H1 (cell line): ENCODE measurements around the gene FMO5. TPM values are rescaled to one million over a fixed set of nuclear protein-coding genes. Genes with fewer than 3 reads are reported as not detected.

ENCODE experiments used
- CTCF ChIA-PET: fragments of 300-600 bp; sonication (Branson Sonifier 250); formaldehyde crosslinking; loops from one replicate; lab custom pipeline; 2021; ENCODE audit not compliant: partially characterized antibody; lab: Charles Lee
- POLR2A ChIA-PET: fragments of 300-600 bp; sonication (Branson Sonifier 250); formaldehyde crosslinking; loops from one replicate; lab custom pipeline; 2021; ENCODE audit warnings: inconsistent platforms; ENCODE audit not compliant: partially characterized antibody; lab: Charles Lee
- DNase-seq, 2 experiments: peaks; one replicate each; pipeline versions ENCODE4 v3.0.0 to v3.0.0-alpha.2; 2010 to 2022; ENCODE audit warnings: low spot score in 2 of 2, low read depth in 1 of 2, mixed read lengths in 1 of 2
- FAIRE-seq: peaks from 2 replicates; lab custom pipeline; 2011; peaks lifted over from hg19 to GRCh38; lab: Jason Lieb, UNC
- H2AFZ ChIP-seq: 2 replicates; pipeline ENCODE4 v1.8.1; 2012; ENCODE audit warnings: low read length, inconsistent platforms
- H2AK5ac ChIP-seq: 2 replicates; pipeline ENCODE4 v1.6.1; 2013; ENCODE audit warnings: low read depth, low read length
- H2BK120ac ChIP-seq: replicated peaks from 2 replicates; pipeline ENCODE3; 2013; ENCODE audit warnings: low read depth, low read length, inconsistent platforms
- H2BK12ac ChIP-seq: 2 replicates; pipeline ENCODE4 v1.6.1; 2013; ENCODE audit warnings: low read depth, low read length
- H2BK15ac ChIP-seq: 2 replicates; pipeline ENCODE4 v1.6.1; 2013; ENCODE audit warnings: low read length
- H2BK20ac ChIP-seq: 2 replicates; pipeline ENCODE4 v1.6.1; 2013; ENCODE audit warnings: low read length
- H2BK5ac ChIP-seq: 2 replicates; pipeline ENCODE4 v1.6.1; 2013; ENCODE audit warnings: low read depth, low read length
- H3K14ac ChIP-seq: 2 replicates; pipeline ENCODE4 v1.6.1; 2013; ENCODE audit warnings: inconsistent platforms; ENCODE audit not compliant: insufficient read length
- H3K18ac ChIP-seq: 2 replicates; pipeline ENCODE4 v1.6.1; 2013; ENCODE audit warnings: low read length; ENCODE audit errors: extremely low read depth
- H3K23ac ChIP-seq: 2 replicates; pipeline ENCODE4 v1.6.1; 2013; ENCODE audit warnings: inconsistent platforms; ENCODE audit not compliant: insufficient read length
- H3K23me2 ChIP-seq: 2 replicates; pipeline ENCODE4 v1.6.1; 2013; ENCODE audit warnings: low read depth, low read length
- H3K27ac ChIP-seq: 2 replicates; pipeline ENCODE4 v1.6.1; 2011; ENCODE audit warnings: low read depth, low read length, inconsistent platforms
- H3K27me3 ChIP-seq, 4 experiments: replicated peaks in 1 of 4; 1 replicate in 1 of 4; 2 replicates in 3 of 4; pipeline versions ENCODE4 v1.6.1 to v1.8.1; 2011 to 2013; ENCODE audit warnings: low read length in 3 of 4, mild to moderate bottlenecking in 3 of 4, inconsistent platforms in 2 of 4, mixed read lengths in 2 of 4, moderate library complexity in 1 of 4; ENCODE audit not compliant: control insufficient read depth in 3 of 4, insufficient read depth in 3 of 4; ENCODE audit errors: extremely low read depth in 1 of 4
- H3K36me3 ChIP-seq, 4 experiments: 2 replicates each; pipeline versions ENCODE4 v1.6.1 to v1.8.1; 2011 to 2013; ENCODE audit warnings: mild to moderate bottlenecking in 4 of 4, low read length in 3 of 4, moderate library complexity in 2 of 4, control low read depth in 1 of 4, inconsistent platforms in 1 of 4; ENCODE audit not compliant: insufficient read depth in 4 of 4, control insufficient read depth in 2 of 4
- H3K4ac ChIP-seq: replicated peaks from 2 replicates; pipeline ENCODE3; 2013; ENCODE audit warnings: low read length, low read depth, mixed read lengths, inconsistent platforms; ENCODE audit not compliant: insufficient read length
- H3K4me1 ChIP-seq, 4 experiments: replicated peaks in 1 of 4; 1 replicate in 1 of 4; 2 replicates in 3 of 4; pipeline versions ENCODE4 v1.6.1 to v1.8.1; 2011 to 2013; ENCODE audit warnings: low read length in 3 of 4, inconsistent platforms in 2 of 4, mixed read lengths in 1 of 4; ENCODE audit not compliant: insufficient read depth in 4 of 4, control insufficient read depth in 3 of 4
- H3K4me2 ChIP-seq, 2 experiments: 2 replicates each; pipeline versions ENCODE4 v1.6.1 to v1.8.1; 2011 to 2013; ENCODE audit warnings: low read depth in 2 of 2, low read length in 2 of 2, control low read depth in 1 of 2, inconsistent platforms in 1 of 2, mild to moderate bottlenecking in 1 of 2; ENCODE audit not compliant: insufficient read depth in 1 of 2
- H3K4me3 ChIP-seq, 4 experiments: fragments of 200-600, 300-600 bp in 1 of 4; sonication (generic), shearing (Covaris generic), sonication (Bioruptor Twin) in 1 of 4; 2 replicates each; pipeline versions ENCODE4 v1.5.1 to v1.8.1; 2011 to 2016; ENCODE audit warnings: low read length in 4 of 4, low read depth in 3 of 4, control low read depth in 2 of 4, inconsistent platforms in 2 of 4, mild to moderate bottlenecking in 2 of 4, mixed read lengths in 1 of 4, moderate library complexity in 1 of 4; ENCODE audit not compliant: insufficient read depth in 2 of 4; ENCODE audit errors: extremely low read depth in 1 of 4
- H3K56ac ChIP-seq: replicated peaks from 2 replicates; pipeline ENCODE3; 2013; ENCODE audit warnings: low read depth, mild to moderate bottlenecking, mixed read lengths, low read length, inconsistent platforms; ENCODE audit not compliant: insufficient read length
- H3K79me1 ChIP-seq: 2 replicates; pipeline ENCODE4 v1.6.1; 2013; ENCODE audit warnings: low read depth, low read length, control low read depth
- H3K79me2 ChIP-seq, 2 experiments: 2 replicates each; pipeline versions ENCODE4 v1.6.1 to v1.8.1; 2012 to 2013; ENCODE audit warnings: low read length in 2 of 2, mild to moderate bottlenecking in 2 of 2, inconsistent platforms in 1 of 2; ENCODE audit not compliant: insufficient read depth in 2 of 2, control insufficient read depth in 1 of 2
- H3K9ac ChIP-seq, 4 experiments: replicated peaks in 1 of 4; 1 replicate in 1 of 4; 2 replicates in 3 of 4; pipeline versions ENCODE4 v1.6.1 to v1.8.1; 2011 to 2013; ENCODE audit warnings: low read depth in 3 of 4, low read length in 3 of 4, control low read depth in 2 of 4, mild to moderate bottlenecking in 2 of 4, moderate library complexity in 2 of 4, inconsistent platforms in 1 of 4; ENCODE audit errors: extremely low read depth in 1 of 4
- H3K9me3 ChIP-seq, 2 experiments: 2 replicates each; pipeline versions ENCODE4 v1.6.1 to v1.8.1; 2012 to 2013; ENCODE audit warnings: mild to moderate bottlenecking in 2 of 2, moderate library complexity in 2 of 2, control low read depth in 1 of 2, inconsistent platforms in 1 of 2, low read depth in 1 of 2, low read length in 1 of 2, mixed read lengths in 1 of 2; ENCODE audit not compliant: insufficient read depth in 2 of 2
- H4K20me1 ChIP-seq, 2 experiments: replicated peaks in 1 of 2; 2 replicates each; pipeline versions ENCODE3 to v1.8.1; 2011 to 2013; ENCODE audit warnings: inconsistent platforms in 2 of 2, low read length in 2 of 2, mild to moderate bottlenecking in 1 of 2; ENCODE audit not compliant: insufficient read depth in 2 of 2, control insufficient read depth in 1 of 2
- H4K5ac ChIP-seq: 2 replicates; pipeline ENCODE4 v1.6.1; 2013; ENCODE audit warnings: low read length, low read depth, mixed read lengths, inconsistent platforms; ENCODE audit not compliant: insufficient read length
- H4K8ac ChIP-seq: 2 replicates; pipeline ENCODE4 v1.8.0; 2013; ENCODE audit warnings: mild to moderate bottlenecking, moderate library complexity, low read length, inconsistent platforms; ENCODE audit not compliant: insufficient read depth; ENCODE audit errors: extremely low read depth
- H4K91ac ChIP-seq: replicated peaks from 2 replicates; pipeline ENCODE3; 2013; ENCODE audit warnings: low read length, mixed read lengths, inconsistent platforms; ENCODE audit not compliant: insufficient read length
- BRCA1 ChIP-seq: IDR thresholded peaks from 2 replicates; pipeline ENCODE4 v1.6.1; 2012; ENCODE audit warnings: low read depth, low read length, improper control_type of control experiment
- CREB1 ChIP-seq: IDR thresholded peaks from 2 replicates; pipeline ENCODE4 v1.6.1; 2012; ENCODE audit warnings: inconsistent platforms
- CTBP2 ChIP-seq: IDR thresholded peaks from 2 replicates; pipeline ENCODE4 v1.7.0; 2011; ENCODE audit warnings: borderline replicate concordance, mild to moderate bottlenecking, moderate library complexity, mixed read lengths, low read length; ENCODE audit not compliant: insufficient read depth, insufficient read length
- KDM4A ChIP-seq: IDR thresholded peaks from one replicate; pipeline ENCODE4 v1.7.1; 2012; ENCODE audit warnings: low read depth, mild to moderate bottlenecking, moderate library complexity, low read length, inconsistent platforms; ENCODE audit not compliant: severe bottlenecking
- MAX ChIP-seq: IDR thresholded peaks from 2 replicates; pipeline ENCODE4 v1.6.1; 2012; ENCODE audit warnings: inconsistent platforms
- RAD21 ChIP-seq, 2 experiments: IDR thresholded peaks in 1 of 2; conservative IDR thresholded peaks in 1 of 2; 2 replicates each; pipeline ENCODE4 v1.6.1; 2011; ENCODE audit warnings: low read depth in 2 of 2, low read length in 2 of 2, improper control_type of control experiment in 1 of 2, inconsistent platforms in 1 of 2, mild to moderate bottlenecking in 1 of 2, moderate library complexity in 1 of 2
- SUZ12 ChIP-seq: fragments of 200-600 bp; sonication (generic); IDR thresholded peaks from 2 replicates; pipeline ENCODE4 v1.6.1; 2012; ENCODE audit warnings: mild to moderate bottlenecking, inconsistent platforms, low read length, moderate library complexity, mixed read lengths
- TAF1 ChIP-seq: IDR thresholded peaks from 2 replicates; pipeline ENCODE4 v1.6.1; 2011; ENCODE audit warnings: mild to moderate bottlenecking, low read depth, low read length
- TAF7 ChIP-seq: optimal IDR thresholded peaks from 2 replicates; pipeline ENCODE3; 2011; ENCODE audit warnings: low read depth, mild to moderate bottlenecking, inconsistent platforms, low read length, moderate library complexity, borderline replicate concordance
- WGBS, 2 experiments: shearing (Covaris generic) in 1 of 2; methylation state at CpG; one replicate each; pipeline versions ENCODE4 v1.1.6 to v1.1.7; 2013 to 2015; ENCODE audit warnings: low lambda C conversion rate in 2 of 2, mixed read lengths in 2 of 2, inconsistent platforms in 1 of 2, low coverage in 1 of 2, missing lambda C conversion rate in 1 of 2; ENCODE audit not compliant: insufficient replicate concordance in 2 of 2, insufficient coverage in 1 of 2, insufficient read length in 1 of 2; ENCODE audit errors: extremely low coverage in 1 of 2, missing lambda C conversion rate in 1 of 2; 5-methylcytosine and 5-hydroxymethylcytosine counted together
- polyA plus RNA-seq, 7 experiments: library from polyadenylated mRNA; depleted of rRNA in 3 of 7; stranded (reverse) in 5 of 7; unstranded in 2 of 7; fragments of >200 nt in 5 of 7; fragments of 200-250 nt in 2 of 7; gene quantifications; 1 replicate in 5 of 7; 2 replicates in 1 of 7; 4 replicates in 1 of 7; pipeline versions ENCODE4 v1.2.1 to v1.2.3, GENCODE V29; 2011 to 2013; ENCODE audit warnings: missing spikeins in 2 of 7, mixed read lengths in 2 of 7
- total RNA-seq: library from RNA; stranded (reverse); fragmentation: NEBNext Ultra II Directional; extraction: Animal tissue kit (Norgen Biotek cat#: 25700); gene quantifications from 2 replicates; pipeline ENCODE4 v1.2.1, GENCODE V29; 2021

The FMO5 gene
- total and polyA plus RNA-seq, 2 of the 8 experiments (the other 6 are each of a cell fraction or from before 2014, with no cell fraction given) = 0.27 to 0.34 TPM

- H3K9me3 ChIP-seq = no peaks in the 10 kb centered on the region
- FAIRE-seq (no peak), DNase-seq (no peak)
- no peak overlapping the region for H2AFZ ChIP-seq
- H4K91ac ChIP-seq = no peak overlapping the region
- no peak overlapping the region for H2AK5ac ChIP-seq
- H3K4ac ChIP-seq = no peak overlapping the region
- H3K36me3 ChIP-seq = no peaks in the 10 kb centered on the region
- POLR2A ChIA-PET = interaction anchor here (3.6 kb wide), 1 partner anchor 161 kb away, joined by 15 read pairs; no protein-coding TSS in a partner anchor
- H3K23me2 ChIP-seq = peaks cover 4% of the 10 kb centered on the region; the same call in 1 of the 2 replicates
- H2BK5ac ChIP-seq = no peak overlapping the region; the same call in 1 of the 2 replicates
- no peak overlapping the region for H3K14ac ChIP-seq
- H3K27ac ChIP-seq = no peak overlapping the region
- no peak overlapping the region for H3K9ac ChIP-seq
- H2BK12ac ChIP-seq = no peak overlapping the region
- no peak overlapping the region for H2BK15ac ChIP-seq
- H3K4me1 ChIP-seq = peaks cover 0 to 11% (median under 1%) of the 10 kb centered on the region in 4 experiments; a peak in 4 of 7 replicates
- CTCF ChIA-PET = interaction anchor here (0.6 to 1.5 kb wide), 3 partner anchors 8 to 77 kb away, joined by 3 read pairs; no protein-coding TSS in a partner anchor
- no peak overlapping the region for H4K8ac ChIP-seq
- no peak overlapping the region for H4K5ac ChIP-seq
- peaks cover 0 to 7% of the 10 kb centered on the region in 2 experiments for H4K20me1 ChIP-seq
- H3K18ac ChIP-seq = no peak overlapping the region
- peaks cover 23 to 75% of the 10 kb centered on the region in 2 experiments for H3K79me2 ChIP-seq
- H2BK120ac ChIP-seq = no peak overlapping the region
- H3K23ac ChIP-seq = no peak overlapping the region
- no peak overlapping the region for H3K4me2 ChIP-seq
- H3K27me3 ChIP-seq = no peaks in the 10 kb centered on the region
- H3K56ac ChIP-seq = no peak overlapping the region
- H2BK20ac ChIP-seq = no peak overlapping the region
- WGBS, 2 experiments = 92% methylated on average over 3 of the region's 3 CpGs; no CpG with 5 or more reads in 1 of the 2 experiments
- TF ChIP-seq RAD21 (IDR thresholded peaks at IDR 0.05 in 1 of 2, conservative IDR thresholded peaks at IDR 0.05 in 1 of 2; ENCODE audit: low read depth in 2 of 2, low read length in 2 of 2) (no peak), CTBP2 (no peak), SUZ12 (no peak), TAF7 (no peak), KDM4A (no peak), TAF1 (no peak), MAX (no peak), BRCA1 (no peak), CREB1 (no peak)
- no peak overlapping the region for H3K4me3 ChIP-seq
- H3K79me1 ChIP-seq = peaks cover 4% of the 10 kb centered on the region; the same call in 1 of the 2 replicates
These were observed 20.5 kb upstream of the FMO5 start for GRCh38 chr1:147245586-147246021.
